Ishikawa (cell line): ENCODE measurements around the gene HABP2.

Experiments used
- CEBPB ChIP-seq: IDR thresholded peaks from 2 replicates; pipeline ENCODE4 v1.6.1; 2012
- CREB1 ChIP-seq: IDR thresholded peaks from 2 replicates; pipeline ENCODE4 v1.6.1; 2012; ENCODE audit warnings: low read depth
- EGR1 ChIP-seq: IDR thresholded peaks from 2 replicates; pipeline ENCODE4 v1.6.1; 2012
- EP300 ChIP-seq: IDR thresholded peaks from 2 replicates; pipeline ENCODE4 v1.6.1; 2012; ENCODE audit warnings: borderline replicate concordance
- FOXM1 ChIP-seq: IDR thresholded peaks from 2 replicates; pipeline ENCODE4 v1.6.1; 2012; ENCODE audit warnings: low read depth, borderline replicate concordance
- MAX ChIP-seq: IDR thresholded peaks from 2 replicates; pipeline ENCODE4 v1.6.1; 2012
- NFIC ChIP-seq: IDR thresholded peaks from 2 replicates; pipeline ENCODE4 v1.6.1; 2012
- RAD21 ChIP-seq: IDR thresholded peaks from 2 replicates; pipeline ENCODE4 v1.6.1; 2012; ENCODE audit warnings: low read depth
- TAF1 ChIP-seq: IDR thresholded peaks from 2 replicates; pipeline ENCODE4 v1.6.1; 2012; ENCODE audit warnings: low read depth, mild to moderate bottlenecking
- TCF12 ChIP-seq: IDR thresholded peaks from 2 replicates; pipeline ENCODE4 v1.6.1; 2012; ENCODE audit warnings: low read depth
- TEAD4 ChIP-seq: IDR thresholded peaks from 2 replicates; pipeline ENCODE4 v1.6.1; 2012
- USF1 ChIP-seq: IDR thresholded peaks from 2 replicates; pipeline ENCODE4 v1.6.1; 2012
- YY1 ChIP-seq: IDR thresholded peaks from 2 replicates; pipeline ENCODE4 v1.6.1; 2012; ENCODE audit warnings: low read depth
- ZBTB7A ChIP-seq: IDR thresholded peaks from 2 replicates; pipeline ENCODE4 v1.6.1; 2012; ENCODE audit warnings: low read depth
- TF ChIP-seq, protein P1 (sequence below): IDR thresholded peaks from 2 replicates; pipeline ENCODE4 v1.6.1; 2012; ENCODE audit warnings: low read depth, mild to moderate bottlenecking

The HABP2 gene

GRCh38 chr10:113566888-113567287 is 14.0 kb downstream of the HABP2 start:
- TF ChIP-seq EP300 (no peak), CEBPB (no peak), YY1 (no peak), CREB1 (no peak), NFIC (no peak)

GRCh38 chr10:113569576-113569975 is 16.7 kb downstream of the HABP2 start:
- TF ChIP-seq EP300 (no peak), TCF12 (no peak), USF1 (no peak), MAX (no peak), RAD21 (no peak), FOXM1 (no peak), NFIC (no peak), CREB1 (no peak), ZBTB7A (no peak)
- TF ChIP-seq, protein P1, sequence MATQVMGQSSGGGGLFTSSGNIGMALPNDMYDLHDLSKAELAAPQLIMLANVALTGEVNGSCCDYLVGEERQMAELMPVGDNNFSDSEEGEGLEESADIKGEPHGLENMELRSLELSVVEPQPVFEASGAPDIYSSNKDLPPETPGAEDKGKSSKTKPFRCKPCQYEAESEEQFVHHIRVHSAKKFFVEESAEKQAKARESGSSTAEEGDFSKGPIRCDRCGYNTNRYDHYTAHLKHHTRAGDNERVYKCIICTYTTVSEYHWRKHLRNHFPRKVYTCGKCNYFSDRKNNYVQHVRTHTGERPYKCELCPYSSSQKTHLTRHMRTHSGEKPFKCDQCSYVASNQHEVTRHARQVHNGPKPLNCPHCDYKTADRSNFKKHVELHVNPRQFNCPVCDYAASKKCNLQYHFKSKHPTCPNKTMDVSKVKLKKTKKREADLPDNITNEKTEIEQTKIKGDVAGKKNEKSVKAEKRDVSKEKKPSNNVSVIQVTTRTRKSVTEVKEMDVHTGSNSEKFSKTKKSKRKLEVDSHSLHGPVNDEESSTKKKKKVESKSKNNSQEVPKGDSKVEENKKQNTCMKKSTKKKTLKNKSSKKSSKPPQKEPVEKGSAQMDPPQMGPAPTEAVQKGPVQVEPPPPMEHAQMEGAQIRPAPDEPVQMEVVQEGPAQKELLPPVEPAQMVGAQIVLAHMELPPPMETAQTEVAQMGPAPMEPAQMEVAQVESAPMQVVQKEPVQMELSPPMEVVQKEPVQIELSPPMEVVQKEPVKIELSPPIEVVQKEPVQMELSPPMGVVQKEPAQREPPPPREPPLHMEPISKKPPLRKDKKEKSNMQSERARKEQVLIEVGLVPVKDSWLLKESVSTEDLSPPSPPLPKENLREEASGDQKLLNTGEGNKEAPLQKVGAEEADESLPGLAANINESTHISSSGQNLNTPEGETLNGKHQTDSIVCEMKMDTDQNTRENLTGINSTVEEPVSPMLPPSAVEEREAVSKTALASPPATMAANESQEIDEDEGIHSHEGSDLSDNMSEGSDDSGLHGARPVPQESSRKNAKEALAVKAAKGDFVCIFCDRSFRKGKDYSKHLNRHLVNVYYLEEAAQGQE: no peak

GRCh38 chr10:113572520-113573290 is 19.9 kb downstream of the HABP2 start:
- TF ChIP-seq RAD21: no peak

DNA sequence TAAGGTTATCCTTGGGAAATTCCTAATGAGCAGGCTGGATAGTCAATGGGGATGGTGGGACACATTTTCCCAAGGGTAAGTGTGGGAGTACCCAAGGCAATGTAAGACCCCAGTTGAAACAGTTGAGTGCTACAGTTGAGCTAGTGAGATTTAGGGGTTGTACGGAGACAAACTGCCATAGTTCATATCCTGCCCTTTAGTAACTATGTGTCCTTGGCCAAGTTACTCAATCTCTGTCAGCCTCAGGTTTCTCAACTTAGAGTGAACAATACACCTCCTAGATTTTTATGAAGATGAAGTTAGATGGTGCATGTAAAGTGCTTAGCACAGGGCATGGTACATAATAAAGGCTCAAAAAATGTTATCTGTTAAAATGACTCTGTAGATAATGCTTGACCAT is 20.5 kb downstream of the HABP2 start:
- TF ChIP-seq MAX: no peak
- TF ChIP-seq ZBTB7A: no peak
- no peak for TF ChIP-seq TAF1
- no peak for TF ChIP-seq CEBPB
- TF ChIP-seq, protein P1: no peak
- TF ChIP-seq EGR1: no peak
- TF ChIP-seq TCF12: no peak
- no peak for TF ChIP-seq USF1
- TF ChIP-seq FOXM1: no peak
- TF ChIP-seq TEAD4: no peak
- no peak for TF ChIP-seq YY1
- no peak for TF ChIP-seq EP300
- TF ChIP-seq NFIC: no peak
- TF ChIP-seq CREB1: no peak
- no peak for TF ChIP-seq RAD21

DNA sequence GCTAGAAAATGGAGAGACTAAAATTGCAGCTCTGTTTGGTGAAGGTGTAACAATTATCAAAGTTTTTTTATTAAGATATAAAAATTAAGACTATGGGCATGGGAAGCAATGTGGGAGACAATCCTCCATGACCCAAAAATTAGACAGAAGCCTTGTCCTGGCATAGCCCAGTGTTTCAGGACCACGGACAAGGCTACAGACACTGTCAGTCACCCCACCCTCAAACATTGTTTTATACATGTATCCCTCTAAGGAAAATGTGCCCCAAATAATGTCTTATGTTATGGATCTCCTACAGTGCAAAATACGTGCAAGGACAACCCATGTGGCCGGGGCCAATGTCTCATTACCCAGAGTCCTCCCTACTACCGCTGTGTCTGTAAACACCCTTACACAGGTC is 24.0 kb downstream of the HABP2 start:
- no peak for TF ChIP-seq EP300
- TF ChIP-seq, protein P1: peak; percentile 91
